IMR-90 (cell line): ENCODE results near the gene GCSAM. TPM values are rescaled to one million over a fixed set of nuclear protein-coding genes. Genes with fewer than 3 reads are reported as not detected.

Source experiments
- ATAC-seq: fragments of 200-7000 bp; cut with Tn5 transposase; 2 replicates; pipeline ENCODE4 v1.9.1; 2020; ENCODE audit warnings: low read depth, mild to moderate bottlenecking, moderate library complexity
- BruUV-seq: library from RNA; stranded (reverse); fragments of 400-500 nt; replicated peaks from 2 replicates; lab custom pipeline; 2021; lab: Mats Ljungman, UMichigan
- CTCF ChIA-PET: fragments of 300-600 bp; formaldehyde crosslinking; extraction: SDS; loops from one replicate; lab custom pipeline; 2021; ENCODE audit warnings: antibody characterized with exemption; lab: Yijun Ruan, JAX
- POLR2A ChIA-PET: fragments of 300-600 bp; sonication (Branson Sonifier 250); formaldehyde crosslinking; loops from one replicate; lab custom pipeline; 2022; ENCODE audit warnings: antibody characterized with exemption; ENCODE audit not compliant: unreplicated experiment; lab: Charles Lee
- DNase-seq: peaks from one replicate; pipeline ENCODE4 v3.0.0; 2013
- H2AFZ ChIP-seq: replicated peaks from 2 replicates; pipeline ENCODE3; 2013; ENCODE audit warnings: low read length, mild to moderate bottlenecking; ENCODE audit not compliant: poor library complexity
- H2AK5ac ChIP-seq: 2 replicates; pipeline ENCODE4 v1.6.1; 2013; ENCODE audit warnings: low read depth, low read length, inconsistent platforms
- H2AK9ac ChIP-seq: replicated peaks from 2 replicates; pipeline ENCODE3; 2013; ENCODE audit warnings: mild to moderate bottlenecking, low read depth, low read length, moderate library complexity; ENCODE audit not compliant: poor library complexity
- H2BK120ac ChIP-seq: 2 replicates; pipeline ENCODE4 v1.6.1; 2013; ENCODE audit warnings: low read depth, low read length, inconsistent platforms
- H2BK15ac ChIP-seq: 3 replicates; pipeline ENCODE4 v1.6.1; 2013; ENCODE audit warnings: low read depth, low read length, inconsistent platforms
- H2BK20ac ChIP-seq: 2 replicates; pipeline ENCODE4 v1.6.1; 2013; ENCODE audit warnings: low read depth, mild to moderate bottlenecking, inconsistent platforms, low read length, moderate library complexity
- H2BK5ac ChIP-seq: 2 replicates; pipeline ENCODE4 v1.6.1; 2013; ENCODE audit warnings: mild to moderate bottlenecking, low read depth, low read length, inconsistent platforms; ENCODE audit not compliant: poor library complexity, severe bottlenecking
- H3K14ac ChIP-seq: replicated peaks from 2 replicates; pipeline ENCODE4 v1.6.1; 2013; ENCODE audit warnings: low read depth, low read length, inconsistent platforms
- H3K18ac ChIP-seq: 2 replicates; pipeline ENCODE4 v1.6.1; 2013; ENCODE audit warnings: low read depth, low read length, control low read depth
- H3K23ac ChIP-seq: 2 replicates; pipeline ENCODE4 v1.6.1; 2013; ENCODE audit warnings: low read depth, low read length, inconsistent platforms
- H3K27ac ChIP-seq: 2 replicates; pipeline ENCODE4 v1.5.1; 2013; ENCODE audit warnings: mild to moderate bottlenecking, control low read depth, low read length; ENCODE audit not compliant: insufficient read depth
- H3K27me3 ChIP-seq: 2 replicates; pipeline ENCODE4 v1.6.1; 2013; ENCODE audit warnings: low read length; ENCODE audit not compliant: control insufficient read depth, insufficient read depth
- H3K36me3 ChIP-seq: 2 replicates; pipeline ENCODE4 v1.6.1; 2013; ENCODE audit warnings: low read length, mixed read lengths; ENCODE audit not compliant: control insufficient read depth, insufficient read depth
- H3K4ac ChIP-seq: 2 replicates; pipeline ENCODE4 v1.6.1; 2013; ENCODE audit warnings: low read depth, low read length, inconsistent platforms
- H3K4me1 ChIP-seq: 2 replicates; pipeline ENCODE4 v1.6.1; 2013; ENCODE audit warnings: low read length, mixed read lengths; ENCODE audit not compliant: control insufficient read depth, insufficient read depth
- H3K4me2 ChIP-seq: 2 replicates; pipeline ENCODE4 v1.6.1; 2013; ENCODE audit warnings: low read depth, mild to moderate bottlenecking, control low read depth, low read length, moderate library complexity
- H3K4me3 ChIP-seq: 2 replicates; pipeline ENCODE4 v1.5.1; 2013; ENCODE audit warnings: low read depth, mild to moderate bottlenecking, control low read depth, low read length, moderate library complexity; ENCODE audit not compliant: insufficient read depth
- H3K56ac ChIP-seq: 2 replicates; pipeline ENCODE4 v1.6.1; 2013; ENCODE audit warnings: low read length, inconsistent platforms; ENCODE audit not compliant: insufficient read depth; ENCODE audit errors: extremely low read depth
- H3K79me1 ChIP-seq, 2 experiments: 2 replicates each; pipeline ENCODE4 v1.6.1; 2013; ENCODE audit warnings: low read length in 2 of 2, inconsistent platforms in 1 of 2, low read depth in 1 of 2
- H3K9ac ChIP-seq: 2 replicates; pipeline ENCODE4 v1.6.1; 2013; ENCODE audit warnings: low read depth, low read length, control low read depth
- H3K9me1 ChIP-seq: 2 replicates; pipeline ENCODE4 v1.6.1; 2013; ENCODE audit warnings: low read length, inconsistent platforms; ENCODE audit not compliant: insufficient read depth
- H3K9me3 ChIP-seq: 2 replicates; pipeline ENCODE4 v1.6.1; 2013; ENCODE audit warnings: low read length; ENCODE audit not compliant: control insufficient read depth, insufficient read depth
- H4K20me1 ChIP-seq: 2 replicates; pipeline ENCODE4 v1.6.1; 2013; ENCODE audit warnings: low read length, inconsistent platforms; ENCODE audit not compliant: insufficient read depth
- H4K5ac ChIP-seq: 2 replicates; pipeline ENCODE4 v1.6.1; 2013; ENCODE audit warnings: mild to moderate bottlenecking, low read depth, low read length, control low read depth
- H4K8ac ChIP-seq, 2 experiments: 2 replicates each; pipeline ENCODE4 v1.6.1; 2013; ENCODE audit warnings: low read depth in 2 of 2, low read length in 2 of 2, control low read depth in 1 of 2, inconsistent platforms in 1 of 2
- H4K91ac ChIP-seq: 2 replicates; pipeline ENCODE4 v1.6.1; 2013; ENCODE audit warnings: low read depth, low read length, inconsistent platforms; ENCODE audit not compliant: insufficient read depth
- BHLHE40 ChIP-seq: fragments of 150-350 bp; IDR thresholded peaks from 2 replicates; pipeline ENCODE4 v1.6.1; 2016; ENCODE audit warnings: mild to moderate bottlenecking, low read depth, low read length
- CEBPB ChIP-seq: IDR thresholded peaks from 2 replicates; pipeline ENCODE4 v1.6.1; 2012; ENCODE audit warnings: low read depth, low read length, improper control_type of control experiment
- CHD1 ChIP-seq: IDR thresholded peaks from 2 replicates; pipeline ENCODE4 v1.6.1; 2012; ENCODE audit warnings: low read depth, low read length, improper control_type of control experiment
- FOS ChIP-seq: fragments of 150-350 bp; IDR thresholded peaks from 2 replicates; pipeline ENCODE4 v1.6.1; 2016; ENCODE audit warnings: low read depth, low read length
- MAFK ChIP-seq: IDR thresholded peaks from 2 replicates; pipeline ENCODE4 v1.6.1; 2012; ENCODE audit warnings: low read depth, low read length, improper control_type of control experiment
- MAZ ChIP-seq: IDR thresholded peaks from 2 replicates; pipeline ENCODE4 v1.6.1; 2012; ENCODE audit warnings: low read depth, mild to moderate bottlenecking, low read length, improper control_type of control experiment, moderate library complexity, borderline replicate concordance
- MXI1 ChIP-seq: IDR thresholded peaks from 2 replicates; pipeline ENCODE4 v1.6.1; 2012; ENCODE audit warnings: low read depth, mild to moderate bottlenecking, low read length, moderate library complexity, borderline replicate concordance
- NFE2L2 ChIP-seq: fragments of 150-350 bp; IDR thresholded peaks from 2 replicates; pipeline ENCODE4 v1.6.1; 2016; ENCODE audit warnings: low read depth, mild to moderate bottlenecking, low read length
- RAD21 ChIP-seq: IDR thresholded peaks from 2 replicates; pipeline ENCODE4 v1.6.1; 2012; ENCODE audit warnings: low read length, improper control_type of control experiment
- RFX5 ChIP-seq: IDR thresholded peaks from 2 replicates; pipeline ENCODE4 v1.8.0; 2012; ENCODE audit warnings: low read depth, mild to moderate bottlenecking, low read length, moderate library complexity
- SMC3 ChIP-seq: fragments of 150-350 bp; IDR thresholded peaks from 2 replicates; pipeline ENCODE4 v1.6.1; 2016; ENCODE audit warnings: low read depth, mild to moderate bottlenecking, antibody characterized with exemption, low read length, moderate library complexity
- WGBS, 2 experiments: methylation state at CpG; one replicate each; pipeline versions ENCODE4 v1.1.5 to v1.1.7; 2013; ENCODE audit warnings: missing lambda C conversion rate in 2 of 2; ENCODE audit not compliant: insufficient read length in 1 of 2; ENCODE audit errors: extremely low coverage in 2 of 2; 5-methylcytosine and 5-hydroxymethylcytosine counted together
- dilution Hi-C: fragments of 300-500 bp; cut with HindIII; formaldehyde crosslinking; loops from one replicate; pipeline ENCODE4 v1.14.3; 2018; ENCODE audit warnings: low sequenced_read_pairs; ENCODE audit not compliant: unreplicated experiment
- in situ Hi-C: fragments of 300-500 bp; cut with MboI; formaldehyde crosslinking; loops from 3 replicates; pipeline ENCODE4 v1.14.3; 2019; ENCODE audit warnings: low sequenced_read_pairs, inconsistent platforms, mixed read lengths
- intact Hi-C: fragments of 100-400 bp; cut with micrococcal nuclease; formaldehyde crosslinking; loops from 2 replicates; pipeline ENCODE4 v1.10.0; 2022
- polyA plus RNA-seq, 3 experiments: library from polyadenylated mRNA; depleted of rRNA; stranded (reverse); fragments of >200 nt; gene quantifications; 2 replicates each; pipeline ENCODE4 v1.2.3, GENCODE V29; 2012; ENCODE audit warnings: low replicate concordance in 1 of 3
- total RNA-seq: library from RNA; depleted of rRNA; stranded (reverse); fragments of >200 nt; gene quantifications from 2 replicates; pipeline ENCODE4 v1.2.3, GENCODE V29; 2012

Gene GCSAM
- total and polyA plus RNA-seq, 2 of the 4 experiments (the other 2 are of a cell fraction): not detected

DNA sequence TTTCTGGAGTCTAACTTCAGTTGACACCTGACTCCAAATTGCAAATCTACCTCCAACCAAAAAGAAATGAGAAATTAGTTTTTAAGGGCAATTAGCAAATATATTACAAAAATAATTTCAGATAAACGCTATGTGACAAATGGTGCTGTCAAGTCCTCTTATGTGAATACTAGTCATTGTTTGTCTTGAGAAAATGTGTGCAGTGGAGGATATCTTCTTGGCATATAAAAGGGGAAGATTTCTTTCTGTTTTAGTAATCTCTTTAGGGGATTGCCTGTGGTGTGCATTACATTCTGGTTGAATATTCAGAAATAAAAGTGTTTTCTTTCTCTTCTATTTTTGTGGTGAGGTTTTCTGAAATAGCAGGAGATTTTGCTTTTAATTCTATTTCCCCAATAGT is 3.0 kb upstream of the GCSAM start:
- H3K79me1 ChIP-seq: no peaks in the 10 kb centered on the region
- intact Hi-C loops: loop anchor here (5.0 kb wide), 1 partner anchor 156 kb away; the partner anchor contains the start of gene SLC9C1
- H3K9me3 ChIP-seq: no peaks in the 10 kb centered on the region
- H2BK20ac ChIP-seq: no peak overlapping the region
- DNase-seq (no peak), ATAC-seq (no peak)
- H2AFZ ChIP-seq: no peak overlapping the region
- TF ChIP-seq RFX5: no peak
- TF ChIP-seq BHLHE40: no peak
- TF ChIP-seq NFE2L2: no peak
- no peak for TF ChIP-seq MXI1
- TF ChIP-seq MAZ: no peak
- no peak for TF ChIP-seq MAFK
- TF ChIP-seq RAD21: no peak
- TF ChIP-seq CEBPB: no peak
- no peak for TF ChIP-seq CHD1
- TF ChIP-seq FOS: no peak
- no peak for TF ChIP-seq SMC3
- H3K4me3 ChIP-seq: no peak overlapping the region
- no peak overlapping the region for H2AK9ac ChIP-seq
- H3K36me3 ChIP-seq: no peaks in the 10 kb centered on the region
- H3K23ac ChIP-seq: no peak overlapping the region
- H2BK5ac ChIP-seq: no peak overlapping the region
- WGBS, 2 experiments: no CpG with 5 or more reads among the region's 1 CpG
- no peak overlapping the region for H4K5ac ChIP-seq
- H2AK5ac ChIP-seq: no peak overlapping the region
- dilution Hi-C loops: no loop called here
- H4K20me1 ChIP-seq: no peaks in the 10 kb centered on the region
- H2BK120ac ChIP-seq: no peak overlapping the region
- no peak overlapping the region for H3K27ac ChIP-seq
- H4K8ac ChIP-seq: no peak overlapping the region
- in situ Hi-C loops: loop anchor here (25.0 kb wide), 1 partner anchor 376 kb away; no protein-coding TSS in a partner anchor
- no peak overlapping the region for H3K4me2 ChIP-seq
- H3K27me3 ChIP-seq: no peaks in the 10 kb centered on the region
- no peak overlapping the region for H3K18ac ChIP-seq
- H3K9ac ChIP-seq: no peak overlapping the region
- H3K14ac ChIP-seq: no peak overlapping the region
- H3K4me1 ChIP-seq: no peaks in the 10 kb centered on the region
- no peak overlapping the region for H3K4ac ChIP-seq
- no peak overlapping the region for H3K56ac ChIP-seq
- CTCF ChIA-PET: interaction anchor here (1.4 to 2.0 kb wide), 2 partner anchors 11 to 158 kb away, joined by 3 to 7 read pairs; partner anchors contain the start of gene SLC9C1
- no TSS peak for BruUV-seq
- POLR2A ChIA-PET: no interaction called here
- H3K9me1 ChIP-seq: no peaks in the 10 kb centered on the region
- H2BK15ac ChIP-seq: no peak overlapping the region
- no peak overlapping the region for H4K91ac ChIP-seq
